Caco-2 (cell line): ENCODE measurements around the gene MICU1. TPM values are rescaled to one million over a fixed set of nuclear protein-coding genes. Genes with fewer than 3 reads are reported as not detected.

ENCODE experiments used
- BruUV-seq: library from RNA; stranded (reverse); fragments of 400-500 nt; replicated peaks from 2 replicates; lab custom pipeline; 2021; lab: Mats Ljungman, UMichigan
- CTCF ChIA-PET: fragments of 300-600 bp; sonication (Branson Sonifier 250); formaldehyde crosslinking; loops from one replicate; lab custom pipeline; 2022; ENCODE audit warnings: antibody characterized with exemption; lab: Charles Lee
- POLR2A ChIA-PET: fragments of 300-600 bp; sonication (Branson Sonifier 250); formaldehyde crosslinking; loops from one replicate; lab custom pipeline; 2022; ENCODE audit warnings: antibody characterized with exemption; lab: Charles Lee
- DNase-seq, 2 experiments: peaks; one replicate each; pipeline versions ENCODE4 v3.0.0 to v3.0.0-alpha.2; 2020 to 2022
- H3K27me3 ChIP-seq: replicated peaks from 2 replicates; pipeline ENCODE4 v1.6.0; 2011; ENCODE audit warnings: low read length; ENCODE audit not compliant: control insufficient read depth, insufficient read depth
- H3K36me3 ChIP-seq: 2 replicates; pipeline ENCODE4 v1.5.1; 2011; ENCODE audit warnings: low read length; ENCODE audit not compliant: control insufficient read depth, insufficient read depth
- H3K4me1 ChIP-seq: fragments of 250-450 bp; sonication (Bioruptor Pico); 2 replicates; pipeline ENCODE4 v1.5.1; 2020; ENCODE audit warnings: mild to moderate bottlenecking
- H3K4me3 ChIP-seq: 2 replicates; pipeline ENCODE4 v1.5.1; 2011; ENCODE audit warnings: low read depth, mild to moderate bottlenecking, control low read depth, low read length
- H3K9me3 ChIP-seq: fragments of 250-450 bp; sonication (Bioruptor Pico); 2 replicates; pipeline ENCODE4 v1.5.1; 2020; ENCODE audit warnings: mild to moderate bottlenecking, moderate library complexity
- H3K27ac Mint-ChIP-seq: one replicate; pipeline ENCODE4 v1.8.0; 2022; ENCODE audit warnings: mixed read lengths; ENCODE audit not compliant: unreplicated experiment
- H3K27me3 Mint-ChIP-seq: one replicate; pipeline ENCODE4 v1.8.0; 2022; ENCODE audit warnings: mixed read lengths; ENCODE audit not compliant: insufficient read depth, unreplicated experiment
- H3K36me3 Mint-ChIP-seq: one replicate; pipeline ENCODE4 v1.8.0; 2022; ENCODE audit warnings: mild to moderate bottlenecking, mixed read lengths; ENCODE audit not compliant: insufficient read depth, unreplicated experiment
- H3K4me1 Mint-ChIP-seq: one replicate; pipeline ENCODE4 v1.8.0; 2022; ENCODE audit warnings: low read depth, mixed read lengths; ENCODE audit not compliant: unreplicated experiment
- H3K4me3 Mint-ChIP-seq: one replicate; pipeline ENCODE4 v1.8.0; 2022; ENCODE audit warnings: mild to moderate bottlenecking, moderate library complexity, mixed read lengths; ENCODE audit not compliant: unreplicated experiment
- H3K9me3 Mint-ChIP-seq: one replicate; pipeline ENCODE4 v1.8.0; 2022; ENCODE audit warnings: mixed read lengths; ENCODE audit not compliant: unreplicated experiment
- CTCF ChIP-seq, 2 experiments: fragments of 200-600 bp in 1 of 2; IDR thresholded peaks; 1 replicate in 1 of 2; 2 replicates in 1 of 2; pipeline versions ENCODE4 v1.5.1 to v1.8.0; 2011 to 2022; ENCODE audit warnings: antibody characterized with exemption in 1 of 2, control low read depth in 1 of 2, inconsistent platforms in 1 of 2, low read depth in 1 of 2, low read length in 1 of 2, mild to moderate bottlenecking in 1 of 2, moderate library complexity in 1 of 2; ENCODE audit not compliant: insufficient read depth in 1 of 2, severe bottlenecking in 1 of 2, unreplicated experiment in 1 of 2
- intact Hi-C: fragments of 100-400 bp; cut with micrococcal nuclease; formaldehyde crosslinking; loops from one replicate; pipeline ENCODE4 v1.10.0; 2022; ENCODE audit not compliant: unreplicated experiment
- total RNA-seq: library from RNA; stranded (reverse); gene quantifications from 2 replicates; pipeline ENCODE4 v1.2.3, GENCODE V29; 2022

MICU1 gene
- total RNA-seq, 1 experiment from 2014 or later, result 83.2 TPM

GRCh38 chr10:72563327-72563932, 62.4 kb downstream of the MICU1 start:
- Mint-ChIP-seq H3K27me3 (no peaks in the 10 kb centered on the region), H3K9me3 (peaks cover 15% of the 10 kb centered on the region), H3K4me1 (no peaks in the 10 kb centered on the region), H3K4me3 (no peak overlapping the region), H3K36me3 (peaks cover 51% of the 10 kb centered on the region), H3K27ac (no peak overlapping the region)
- Histone ChIP-seq H3K36me3 (peaks cover 5% of the 10 kb centered on the region; the same call in 1 of the 2 replicates), H3K4me3 (no peak overlapping the region), H3K27me3 (no peaks in the 10 kb centered on the region), H3K9me3 (0 out of 2 replicates have a peak, but pooled peaks cover 4% of the 10 kb centered on the region), H3K4me1 (no peaks in the 10 kb centered on the region)
- ChIA-PET CTCF (no interaction called here), POLR2A (no interaction called here)
- BruUV-seq, result no TSS peak
- no peak for DNase-seq
- no peak for TF ChIP-seq CTCF (IDR thresholded peaks at IDR 0.05; ENCODE audit: insufficient read depth in 1 of 2, low read depth in 1 of 2, low read length in 1 of 2, severe bottlenecking in 1 of 2, unreplicated experiment in 1 of 2)
- intact Hi-C loops, result no loop called here

GRCh38 chr10:72561745-72562166, 64.1 kb downstream of the MICU1 start:
- Histone ChIP-seq H3K4me1 (no peaks in the 10 kb centered on the region), H3K4me3 (no peak overlapping the region), H3K9me3 (0 out of 2 replicates have a peak, but pooled peaks cover 4% of the 10 kb centered on the region), H3K36me3 (peaks cover 5% of the 10 kb centered on the region; the same call in 1 of the 2 replicates), H3K27me3 (no peaks in the 10 kb centered on the region)
- H3K4me3 Mint-ChIP-seq, result no peak overlapping the region
- intact Hi-C loops, result no loop called here
- no peaks in the 10 kb centered on the region for H3K4me1 Mint-ChIP-seq
- no peaks in the 10 kb centered on the region for H3K27me3 Mint-ChIP-seq
- ChIA-PET POLR2A (interaction anchor here (0.6 kb wide), 1 partner anchor 849 kb away, joined by 4 read pairs; no protein-coding TSS in a partner anchor), CTCF (no interaction called here)
- BruUV-seq, result no TSS peak
- H3K36me3 Mint-ChIP-seq, result peaks cover 51% of the 10 kb centered on the region
- TF ChIP-seq CTCF (IDR thresholded peaks at IDR 0.05; ENCODE audit: insufficient read depth in 1 of 2, low read depth in 1 of 2, low read length in 1 of 2, severe bottlenecking in 1 of 2, unreplicated experiment in 1 of 2), result no peak
- no peak overlapping the region for H3K27ac Mint-ChIP-seq
- H3K9me3 Mint-ChIP-seq, result peaks cover 15% of the 10 kb centered on the region
- DNase-seq, result no peak

- DNase-seq, result no peak
- BruUV-seq, result no TSS peak
- Histone ChIP-seq H3K9me3 (0 out of 2 replicates have a peak, but pooled peaks cover 4% of the 10 kb centered on the region), H3K36me3 (peaks cover 5% of the 10 kb centered on the region; the same call in 1 of the 2 replicates), H3K27me3 (no peaks in the 10 kb centered on the region), H3K4me1 (no peaks in the 10 kb centered on the region), H3K4me3 (no peak overlapping the region)
- Mint-ChIP-seq H3K4me3 (no peak overlapping the region), H3K36me3 (peaks cover 45% of the 10 kb centered on the region), H3K4me1 (no peaks in the 10 kb centered on the region), H3K27me3 (no peaks in the 10 kb centered on the region), H3K9me3 (peaks cover 15% of the 10 kb centered on the region), H3K27ac (no peak overlapping the region)
- ChIA-PET POLR2A (no interaction called here), CTCF (no interaction called here)
- no peak for TF ChIP-seq CTCF (IDR thresholded peaks at IDR 0.05; ENCODE audit: insufficient read depth in 1 of 2, low read depth in 1 of 2, low read length in 1 of 2, severe bottlenecking in 1 of 2, unreplicated experiment in 1 of 2)
- intact Hi-C loops, result loop anchor here (5.0 kb wide), 1 partner anchor 275 kb away; no protein-coding TSS in a partner anchor
Observed at GRCh38 chr10:72557362-72557761, 68.5 kb downstream of the MICU1 start.
